T-helper 2 cell treated with Interferon-gamma antibody and Interleukin-4, amounts not matched to agents 5 μg/mL and 100 μg/mL, for 36 hours (primary cell): ENCODE measurements around the gene COMMD4.
"Not testable (repeated sequence)": the region's sequence is repeated elsewhere in the genome, so short reads cannot be mapped to it uniquely, and the experiment has no call there.

Experiments used
- DNase-seq: peaks from one replicate; pipeline ENCODE4 v3.0.0; 2021; ENCODE audit warnings: low spot score
- H3K27ac Mint-ChIP-seq: one replicate; pipeline ENCODE4 v1.8.0; 2021; ENCODE audit warnings: mild to moderate bottlenecking, mixed read lengths
- H3K27me3 Mint-ChIP-seq: one replicate; pipeline ENCODE4 v1.8.0; 2021; ENCODE audit warnings: low read depth, mixed read lengths
- H3K36me3 Mint-ChIP-seq: one replicate; pipeline ENCODE4 v1.8.0; 2021; ENCODE audit warnings: low read depth, mixed read lengths
- H3K4me1 Mint-ChIP-seq: one replicate; pipeline ENCODE4 v1.8.0; 2021; ENCODE audit warnings: low read depth, mixed read lengths
- H3K4me3 Mint-ChIP-seq: one replicate; pipeline ENCODE4 v1.8.0; 2022; ENCODE audit warnings: mild to moderate bottlenecking, moderate library complexity, mixed read lengths
- H3K9me3 Mint-ChIP-seq: one replicate; pipeline ENCODE4 v1.8.0; 2021; ENCODE audit warnings: mixed read lengths

COMMD4 gene

DNA sequence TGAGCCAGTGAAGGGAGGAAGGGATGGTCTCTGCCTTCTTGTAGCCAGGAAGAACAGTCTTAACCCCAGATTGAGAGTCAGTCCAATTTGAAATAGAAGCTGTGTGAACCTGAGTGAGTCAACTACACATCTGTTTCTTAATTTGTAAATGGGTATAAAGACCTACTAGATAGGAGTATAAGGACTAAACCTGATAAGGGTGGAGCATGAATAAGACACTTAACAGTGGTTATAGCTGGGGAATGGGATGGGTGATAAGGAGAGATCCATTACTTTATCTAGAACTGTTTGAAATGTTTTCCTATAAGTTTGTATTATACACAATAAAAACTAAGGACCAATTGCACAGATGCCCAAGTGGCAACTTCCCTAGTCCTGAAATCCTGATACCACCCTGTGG lies 31.1 kb downstream of the COMMD4 start:
- peaks cover 21% of the 10 kb centered on the region for H3K36me3 Mint-ChIP-seq
- no peaks in the 10 kb centered on the region for H3K27me3 Mint-ChIP-seq
- DNase-seq, result no peak
- H3K4me1 Mint-ChIP-seq, result peaks cover 14% of the 10 kb centered on the region
- peak overlapping the region; percentile 18 for H3K4me3 Mint-ChIP-seq
- H3K9me3 Mint-ChIP-seq, result no peaks in the 10 kb centered on the region
- H3K27ac Mint-ChIP-seq, result peak overlapping the region; percentile 20

DNA sequence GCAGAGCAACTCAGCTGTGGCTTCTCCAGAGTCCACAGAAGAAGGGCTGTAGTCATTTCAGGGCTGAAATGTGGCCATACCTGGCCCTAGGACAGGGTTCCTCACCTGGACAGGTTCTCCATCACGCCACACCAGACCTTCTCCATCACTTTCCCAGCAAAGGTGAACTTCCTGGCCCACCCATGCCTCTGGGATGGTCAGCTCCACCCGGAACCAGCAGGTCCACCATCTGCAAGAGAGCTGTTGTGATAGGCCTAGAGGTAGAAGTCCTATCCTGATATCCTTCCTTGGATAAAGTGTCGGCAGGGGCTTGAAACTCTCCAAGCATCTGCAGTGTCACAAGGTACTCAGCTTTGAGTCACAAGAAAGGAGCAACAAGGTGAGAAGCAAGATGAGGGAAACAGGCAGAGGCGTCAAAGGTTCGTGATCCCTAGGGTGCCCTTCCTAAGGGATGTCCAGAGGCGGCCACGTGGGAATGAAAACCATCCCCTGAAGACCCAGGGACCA lies 31.6 kb downstream of the COMMD4 start:
- H3K9me3 Mint-ChIP-seq, result no peaks in the 10 kb centered on the region
- no peak for DNase-seq
- peaks cover 14% of the 10 kb centered on the region for H3K4me1 Mint-ChIP-seq
- peaks cover 21% of the 10 kb centered on the region for H3K36me3 Mint-ChIP-seq
- no peaks in the 10 kb centered on the region for H3K27me3 Mint-ChIP-seq
- H3K27ac Mint-ChIP-seq, result peak overlapping the region; percentile 23
- peak overlapping the region; percentile 96 for H3K4me3 Mint-ChIP-seq

DNA sequence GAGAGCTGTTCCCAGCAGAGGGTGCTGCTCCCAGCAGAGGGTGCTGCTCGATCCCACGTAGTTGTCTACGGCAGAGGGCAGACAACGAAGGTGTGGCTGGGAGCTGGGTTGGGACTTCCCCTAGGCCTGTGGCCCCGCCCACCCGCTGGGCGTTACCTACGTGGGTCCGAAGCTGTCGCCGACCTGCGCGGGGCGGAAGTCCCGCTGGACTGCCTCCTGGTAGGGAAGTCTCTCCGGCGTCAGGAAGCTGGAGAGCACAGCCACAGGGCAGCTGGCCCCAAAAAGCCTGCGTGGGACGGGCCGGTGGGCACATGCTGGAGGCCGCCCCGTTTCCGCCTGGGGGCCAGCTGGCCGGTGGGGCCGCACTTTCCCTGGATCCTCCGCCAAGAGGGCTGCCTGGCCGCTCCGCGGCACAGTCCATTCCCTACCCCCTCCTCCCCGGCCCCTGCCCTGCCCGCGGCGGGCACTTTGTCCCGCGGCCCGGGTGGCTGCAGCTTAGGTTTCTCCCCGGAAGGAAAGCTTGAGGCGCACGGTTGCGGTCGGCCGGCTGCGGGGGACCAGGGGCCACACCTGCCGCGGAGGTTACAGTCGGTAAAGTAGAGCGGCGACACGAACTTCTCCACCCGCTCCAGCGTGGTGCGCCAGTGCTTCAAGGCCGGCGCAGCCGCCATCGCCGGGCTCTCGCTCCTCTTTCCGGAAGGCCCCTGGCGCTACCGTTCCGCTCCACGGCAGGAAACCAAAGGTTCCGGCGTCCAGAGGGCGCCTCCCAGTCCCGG lies 32.2 kb downstream of the COMMD4 start, which contains the start of gene MAN2C1:
Gene MAN2C1 (minus strand): TSS at position 695 of the 776 bp plus-strand sequence. CDS start 24 bp downstream, at position 671.
- H3K27ac Mint-ChIP-seq, result peak within 1 kb of the TSS; percentile 91

DNA sequence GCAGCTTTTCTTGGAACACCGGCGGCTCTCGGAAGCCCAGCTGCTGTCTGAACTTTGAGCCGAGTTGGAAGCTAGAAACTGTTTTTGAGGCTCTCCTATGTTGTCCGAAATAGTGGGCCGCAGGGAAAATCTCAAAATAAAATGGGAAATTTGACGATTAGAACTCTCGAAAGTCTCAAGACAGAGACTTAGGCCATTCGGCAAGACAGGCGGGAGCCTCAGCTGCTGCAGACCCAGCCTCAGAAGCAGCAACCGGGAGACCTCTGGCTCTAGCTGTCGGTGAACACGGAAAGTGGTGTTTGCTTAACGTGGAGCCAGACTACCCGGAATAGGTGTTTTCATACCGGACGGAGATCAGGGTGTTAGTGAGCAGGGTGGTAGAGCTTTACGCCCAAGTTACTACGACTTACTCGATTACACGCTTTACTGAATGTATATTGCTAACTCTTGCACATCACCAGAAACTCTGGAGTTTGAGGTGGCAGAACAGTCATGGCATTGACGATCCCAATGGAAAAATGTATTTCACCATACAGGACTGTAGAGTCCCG lies 32.9 kb downstream of the COMMD4 start:
- DNase-seq, result peak; percentile 13

More for the DNA sequence above, 32.2 kb downstream of the COMMD4 start, which contains the start of gene MAN2C1:
- peaks cover 27% of the 10 kb centered on the region for H3K36me3 Mint-ChIP-seq
- peak within 1 kb of the TSS; percentile 96 for H3K4me3 Mint-ChIP-seq
- no peaks in the 10 kb centered on the region for H3K27me3 Mint-ChIP-seq
- H3K4me1 Mint-ChIP-seq, result peaks cover 14% of the 10 kb centered on the region
- H3K9me3 Mint-ChIP-seq, result no peaks in the 10 kb centered on the region
- DNase-seq, result peak; percentile 94

GRCh38 chr15:75369897-75370581 lies 34.2 kb downstream of the COMMD4 start:
- Mint-ChIP-seq H3K4me3 (peak overlapping the region; percentile 96), H3K9me3 (no peaks in the 10 kb centered on the region), H3K4me1 (peaks cover 16% of the 10 kb centered on the region), H3K36me3 (peaks cover 40% of the 10 kb centered on the region), H3K27me3 (no peaks in the 10 kb centered on the region), H3K27ac (peak overlapping the region; percentile 1)
- no peak for DNase-seq

More for the DNA sequence above, 32.9 kb downstream of the COMMD4 start:
- Mint-ChIP-seq H3K4me3 (peak overlapping the region; percentile 96), H3K9me3 (no peaks in the 10 kb centered on the region), H3K27me3 (no peaks in the 10 kb centered on the region), H3K36me3 (peaks cover 30% of the 10 kb centered on the region), H3K27ac (peak overlapping the region; percentile 91), H3K4me1 (peaks cover 16% of the 10 kb centered on the region)

DNA sequence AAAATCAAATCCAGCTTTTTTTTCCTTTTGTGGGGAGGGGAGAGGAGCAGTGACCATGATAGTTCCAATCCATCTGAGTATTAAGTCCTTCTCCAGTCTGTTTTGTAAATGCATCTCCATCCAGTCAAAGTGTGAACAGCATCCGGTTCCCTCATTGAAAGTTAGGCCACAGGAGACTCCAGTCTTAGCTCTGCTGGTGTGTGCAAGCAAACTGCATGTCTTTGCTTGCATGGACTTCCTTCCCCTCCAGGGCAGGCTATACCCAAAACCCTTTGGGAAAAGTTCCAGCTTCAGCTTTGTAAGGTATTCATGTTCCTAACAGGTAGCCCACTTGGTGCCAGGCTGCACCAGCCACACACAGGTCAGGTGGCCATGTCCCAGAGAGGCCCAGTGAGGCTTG lies 35.6 kb downstream of the COMMD4 start:
- Mint-ChIP-seq H3K36me3 (peaks cover 51% of the 10 kb centered on the region), H3K4me3 (no peak overlapping the region), H3K27ac (no peak overlapping the region), H3K9me3 (no peaks in the 10 kb centered on the region), H3K27me3 (no peaks in the 10 kb centered on the region), H3K4me1 (peaks cover 16% of the 10 kb centered on the region)
- DNase-seq, result no peak

DNA sequence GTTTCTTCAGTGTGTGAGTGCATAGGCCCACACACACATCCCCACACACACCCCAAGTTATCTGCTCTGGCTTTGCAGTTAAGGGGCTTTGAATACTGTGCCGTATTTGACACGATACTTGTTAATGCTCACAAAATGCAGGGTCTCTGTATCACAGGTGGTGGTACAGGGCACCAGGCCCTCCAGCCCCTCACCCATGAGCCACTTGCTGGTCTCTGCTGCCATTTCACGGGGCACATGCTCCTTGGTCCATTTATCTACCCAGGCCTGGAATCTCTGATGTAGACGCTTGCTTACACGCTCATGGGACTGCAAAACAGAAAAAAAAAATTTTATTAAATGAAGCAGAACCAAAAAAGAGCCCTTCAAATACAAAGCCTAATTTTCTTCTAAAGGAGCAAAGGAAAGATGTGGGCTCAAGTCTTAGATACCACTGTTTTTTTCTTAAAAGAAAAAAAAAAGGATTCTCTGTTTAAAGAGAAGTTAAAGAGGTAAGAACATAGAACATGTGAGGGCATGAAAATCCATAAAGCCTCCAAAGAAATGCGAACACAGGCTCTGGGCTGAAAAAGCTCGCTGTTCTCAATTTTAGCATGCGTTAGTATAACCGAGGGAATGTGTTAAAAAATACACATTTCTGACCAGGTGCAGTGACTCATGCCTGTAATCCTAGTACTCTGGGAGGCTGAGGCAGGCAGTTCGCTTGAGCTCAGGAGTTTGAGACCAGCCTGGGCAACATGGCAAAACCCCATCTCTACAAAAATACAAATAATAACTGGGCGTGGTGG lies 36.2 kb downstream of the COMMD4 start:
- DNase-seq, result no peak
- H3K9me3 Mint-ChIP-seq, result no peaks in the 10 kb centered on the region
- H3K4me3 Mint-ChIP-seq, result no peak overlapping the region
- peaks cover 16% of the 10 kb centered on the region for H3K4me1 Mint-ChIP-seq
- no peak overlapping the region for H3K27ac Mint-ChIP-seq
- peaks cover 53% of the 10 kb centered on the region for H3K36me3 Mint-ChIP-seq
- no peaks in the 10 kb centered on the region for H3K27me3 Mint-ChIP-seq

DNA sequence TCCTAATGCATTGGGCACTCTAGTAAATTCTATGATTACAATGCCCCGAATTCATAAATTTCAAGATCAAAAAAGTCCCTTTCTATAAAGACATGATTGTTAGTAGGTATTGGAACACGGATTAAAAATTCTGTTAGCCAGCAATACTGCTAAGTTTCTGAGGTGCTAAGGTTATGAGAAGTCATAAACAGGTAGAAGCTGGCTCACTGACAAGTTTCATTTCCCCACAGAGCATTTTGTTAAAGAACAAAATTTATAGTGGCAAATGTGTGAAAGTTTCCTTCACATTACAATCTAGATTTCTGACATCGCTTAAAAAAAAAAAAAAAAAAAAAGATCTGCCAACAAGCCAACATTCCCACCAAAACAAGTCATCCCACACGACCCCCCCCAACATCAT lies 44.9 kb downstream of the COMMD4 start:
- Mint-ChIP-seq H3K4me3 (no peak overlapping the region), H3K36me3 (peaks cover 58% of the 10 kb centered on the region), H3K9me3 (no peaks in the 10 kb centered on the region), H3K27me3 (no peaks in the 10 kb centered on the region), H3K27ac (no peak overlapping the region), H3K4me1 (no peaks in the 10 kb centered on the region)
- no peak for DNase-seq

- not testable (repeated sequence) for DNase-seq, H3K27me3 Mint-ChIP-seq, H3K27ac Mint-ChIP-seq, H3K4me3 Mint-ChIP-seq, H3K9me3 Mint-ChIP-seq, H3K4me1 Mint-ChIP-seq
- peaks cover 61% of the 10 kb centered on the region for H3K36me3 Mint-ChIP-seq
Observed at GRCh38 chr15:75383986-75384385, 48.1 kb downstream of the COMMD4 start.
